HG02623 (cell line): ENCODE results near the gene TRMO.
A peak's percentile ranks its signal among the peaks of the same experiment; 100 is the strongest.

Experiments
- ATAC-seq: cut with Tn5 transposase; IDR thresholded peaks from one replicate; pipeline ENCODE4 v1.9.1; 2021; ENCODE audit warnings: moderate library complexity; ENCODE audit not compliant: unreplicated experiment

TRMO gene

GRCh38 chr9:97940233-97940632 is 17.9 kb upstream of the TRMO start:
- no peak for ATAC-seq

DNA sequence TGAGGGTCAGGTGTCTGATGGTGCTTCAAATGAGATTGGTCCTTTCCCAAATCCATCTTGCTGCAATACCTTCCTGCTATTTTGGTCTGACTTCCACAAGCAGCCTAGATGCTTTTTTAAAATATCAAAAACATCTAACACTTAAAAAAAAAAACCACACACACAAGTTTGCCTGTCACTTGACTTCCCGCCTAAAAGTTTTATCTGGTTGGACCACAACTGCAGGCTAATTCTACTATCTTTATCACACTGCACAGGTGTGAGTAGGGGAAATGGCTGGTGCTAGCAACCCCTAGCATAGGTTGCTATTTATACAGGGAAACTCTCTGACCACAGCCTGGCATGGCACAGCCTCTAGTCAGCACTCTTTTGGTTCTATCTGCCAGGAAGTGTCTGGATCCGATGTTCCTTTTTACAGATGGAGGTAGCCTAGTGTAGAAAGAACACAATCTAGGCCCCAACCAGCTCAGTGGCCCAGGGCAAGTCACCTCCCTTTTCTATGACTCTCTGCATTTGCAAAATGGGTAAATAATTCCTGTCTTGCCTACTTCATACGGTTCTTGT is 15.9 kb upstream of the TRMO start, which contains the start of gene HEMGN:
HEMGN (minus strand) TSS at position 92 of the 564 bp plus-strand sequence; CDS start at position 56, 36 bp downstream.
- ATAC-seq = peak; percentile 47

DNA sequence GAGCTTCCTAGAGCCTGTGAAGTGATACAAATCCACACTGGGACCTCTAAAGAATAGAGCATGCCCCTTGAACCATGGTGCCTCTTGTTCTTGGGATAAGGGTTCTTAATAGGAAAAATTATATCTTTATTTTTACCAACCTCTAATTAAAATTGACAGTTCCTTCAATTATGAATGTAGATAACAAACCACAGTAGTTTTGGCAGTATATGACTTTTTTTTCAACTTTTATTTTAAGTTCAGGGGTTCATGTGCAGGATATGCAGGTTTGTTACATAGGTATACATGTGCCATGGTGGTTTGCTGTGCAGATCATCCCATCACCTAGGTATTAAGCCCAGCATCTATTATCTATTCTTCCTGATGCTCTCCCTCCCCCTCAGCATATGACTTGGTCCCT is 14.7 kb upstream of the TRMO start:
- no peak for ATAC-seq

DNA sequence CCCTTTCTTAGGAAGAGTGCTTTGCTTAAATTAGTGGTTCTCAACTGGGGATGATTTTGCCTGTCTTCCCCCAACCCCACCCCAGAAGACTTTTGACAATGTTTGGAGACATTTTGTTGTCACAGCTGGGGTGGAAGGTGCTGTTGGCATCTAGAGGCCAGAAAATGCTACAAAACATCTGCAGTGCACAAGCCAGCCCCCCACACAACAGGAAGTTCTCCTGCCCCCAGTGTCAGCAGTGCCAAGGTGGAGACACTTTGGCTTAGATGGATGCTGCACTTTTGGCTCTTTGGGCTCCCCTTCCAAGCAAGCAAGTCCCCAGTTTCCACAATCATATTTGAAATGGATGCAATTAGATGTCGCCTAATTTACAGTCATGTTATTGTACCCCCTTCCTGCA is 13.0 kb upstream of the TRMO start:
- no peak for ATAC-seq

GRCh38 chr9:97934321-97935115 is 12.2 kb upstream of the TRMO start:
- ATAC-seq = no peak

DNA sequence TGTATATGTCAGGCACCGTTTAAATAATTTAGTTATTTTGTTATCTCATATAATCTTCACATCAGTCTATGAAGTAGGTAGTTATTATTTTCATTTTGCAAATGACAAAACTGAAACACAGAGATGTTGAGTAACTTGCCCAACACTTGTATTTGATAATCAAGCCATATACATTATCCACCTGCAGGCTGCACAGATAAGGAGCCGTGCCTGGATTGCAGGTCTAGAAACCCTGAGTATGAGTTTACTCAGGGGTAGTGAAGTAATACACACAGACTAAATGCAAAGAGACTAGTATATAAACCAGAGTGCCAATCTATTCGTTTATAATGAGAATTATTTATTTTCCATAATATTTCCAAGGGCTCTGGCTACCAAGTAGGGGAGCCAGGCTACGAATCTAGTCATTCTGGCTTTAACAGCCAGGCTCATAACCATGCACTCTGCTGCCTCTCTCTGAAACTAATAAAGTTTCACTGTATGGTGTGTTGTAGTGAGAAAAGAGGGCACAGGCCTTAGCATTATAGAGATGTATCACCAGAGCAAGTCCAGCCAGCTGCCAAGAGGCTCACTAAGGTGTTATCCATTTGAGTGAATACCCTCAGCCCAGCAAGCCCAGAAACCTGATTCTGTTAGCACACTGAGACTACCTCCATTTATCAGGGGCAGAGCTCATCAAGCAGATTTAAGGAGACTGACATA is 11.1 kb upstream of the TRMO start:
- no peak for ATAC-seq

GRCh38 chr9:97930972-97931371 is 8.7 kb upstream of the TRMO start:
- no peak for ATAC-seq

DNA sequence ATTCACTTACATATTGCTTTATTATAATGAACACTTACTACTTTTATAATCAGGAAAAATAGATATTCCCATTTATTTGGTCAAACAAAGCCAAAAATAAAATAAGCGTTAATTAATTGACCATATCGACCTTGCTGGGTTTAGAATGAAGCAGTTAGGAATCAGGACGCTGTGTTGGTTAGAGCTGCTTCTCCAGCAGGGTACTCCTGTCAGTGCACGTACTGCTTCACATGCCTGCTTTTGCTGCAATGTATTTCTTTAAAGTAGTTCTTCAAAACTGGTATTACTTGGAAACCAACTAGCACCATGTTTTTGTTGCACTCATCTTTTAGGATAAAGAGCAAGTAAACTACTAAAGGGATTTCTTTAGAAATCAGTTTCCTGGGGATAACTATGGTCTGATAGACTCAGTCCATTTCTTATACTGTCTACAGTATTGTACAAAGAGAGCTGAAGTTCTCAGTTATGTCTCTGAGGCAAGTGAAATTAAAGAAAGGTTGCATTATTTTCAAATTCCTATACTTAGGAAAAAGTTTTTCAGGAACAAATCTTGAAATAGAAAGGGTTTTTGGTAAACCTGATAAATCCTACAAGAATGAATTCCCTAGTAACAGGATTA is 6.8 kb upstream of the TRMO start:
- no peak for ATAC-seq

DNA sequence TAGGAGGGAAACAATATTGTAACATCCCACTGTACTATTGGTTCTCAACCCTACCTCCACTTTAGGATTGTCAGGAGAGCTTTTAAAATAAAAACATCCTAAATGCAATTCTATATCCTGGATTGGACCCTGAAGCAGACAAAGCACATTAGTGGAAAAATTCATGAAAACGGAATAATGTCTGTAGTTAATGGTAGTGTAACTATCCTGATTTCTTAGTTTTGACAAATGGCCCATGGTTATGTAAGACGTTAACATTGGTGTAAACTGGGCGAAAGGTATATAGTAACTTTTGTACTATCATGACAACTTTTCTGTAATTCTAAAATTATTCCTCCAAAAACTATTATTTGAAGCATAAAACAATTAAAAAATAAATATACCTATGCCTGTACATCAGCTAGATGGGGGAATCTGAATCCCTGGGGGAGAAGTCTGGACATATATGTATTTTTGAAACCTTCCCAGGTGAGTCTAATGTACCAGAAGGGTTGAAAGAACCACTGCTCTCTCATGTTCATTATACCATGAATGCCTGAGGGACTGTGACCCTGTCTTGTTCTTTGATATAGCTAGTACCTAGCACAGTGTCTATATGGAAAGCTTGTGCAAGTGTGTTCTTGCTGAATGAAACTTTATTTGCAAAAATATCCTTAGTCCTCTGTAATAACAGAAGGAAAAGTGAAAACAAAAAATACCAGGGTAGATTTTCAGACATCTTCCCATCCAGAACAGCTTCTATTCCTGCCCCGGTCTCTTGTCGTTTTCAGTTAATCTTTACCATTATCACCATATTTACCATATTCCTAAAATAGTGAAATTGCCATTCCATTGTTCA is 3.4 kb upstream of the TRMO start:
- no peak for ATAC-seq

GRCh38 chr9:97924386-97924785 is 2.1 kb upstream of the TRMO start:
- ATAC-seq = no peak

DNA sequence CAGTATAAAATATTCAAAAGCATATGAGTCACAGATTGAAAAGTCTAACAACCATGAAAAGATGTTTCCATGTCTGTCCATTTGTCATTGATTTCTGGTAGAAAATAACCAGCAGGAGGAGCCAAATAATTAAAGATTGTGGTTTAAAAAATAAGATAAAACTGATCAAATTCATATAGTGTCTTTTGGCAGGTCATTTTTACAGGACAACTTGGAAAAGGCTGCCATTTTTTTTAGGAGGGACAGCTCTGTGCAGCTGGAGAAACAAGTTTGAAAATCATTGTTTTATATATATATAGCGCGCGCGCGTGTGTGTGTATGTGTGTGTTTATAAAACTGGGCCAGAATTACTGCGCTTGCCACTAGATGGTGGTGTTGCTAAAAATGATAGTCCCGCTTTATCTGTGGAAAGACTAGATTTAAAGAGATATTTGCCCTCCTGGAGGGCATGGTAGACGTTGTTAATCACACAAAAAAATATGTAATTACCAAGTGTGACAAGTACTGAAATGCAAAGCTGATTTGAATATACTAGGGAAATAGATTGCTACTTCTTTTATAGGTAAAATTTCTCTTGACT is 1.3 kb upstream of the TRMO start:
- peak; percentile 26 for ATAC-seq

GRCh38 chr9:97919217-97919813 is 3.0 kb downstream of the TRMO start:
- no peak for ATAC-seq

DNA sequence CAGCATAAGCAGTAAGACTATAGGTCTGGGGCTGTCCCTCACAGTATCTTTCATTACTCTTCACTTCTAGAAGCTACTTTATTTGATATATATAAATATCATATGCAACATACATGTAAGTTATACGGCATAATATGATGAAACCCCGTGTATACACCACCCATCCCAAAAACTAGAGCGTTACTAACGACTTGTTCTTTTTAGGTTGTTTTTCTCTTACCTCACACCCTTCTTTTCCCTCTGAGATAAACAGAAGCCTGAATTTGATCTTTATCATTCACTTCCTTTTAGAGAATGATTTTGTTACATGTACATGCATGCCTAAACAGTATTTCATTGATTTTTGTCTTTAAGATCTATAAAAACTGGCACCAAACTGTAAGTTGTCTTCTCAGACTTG is 3.7 kb downstream of the TRMO start:
- ATAC-seq = no peak

GRCh38 chr9:97911970-97912369 is 10.3 kb downstream of the TRMO start:
- no peak for ATAC-seq

DNA sequence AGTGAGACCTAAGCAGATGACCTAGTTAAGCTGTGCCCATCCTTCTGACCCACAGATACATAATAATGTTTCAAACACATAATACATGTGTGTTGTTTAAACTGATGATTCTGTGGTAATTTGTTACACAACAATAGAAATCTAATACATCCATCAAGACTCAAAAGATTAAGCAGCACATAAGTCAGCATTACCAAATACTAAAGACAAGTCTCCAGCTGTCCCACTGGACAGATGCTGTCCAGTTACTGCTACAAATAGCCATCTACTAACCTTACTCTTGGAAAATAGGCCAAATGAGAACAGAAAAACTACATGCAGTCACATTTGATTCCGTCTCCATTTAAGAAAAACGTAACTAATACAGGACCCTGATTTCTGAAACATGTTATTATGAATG is 10.8 kb downstream of the TRMO start:
- no peak for ATAC-seq

DNA sequence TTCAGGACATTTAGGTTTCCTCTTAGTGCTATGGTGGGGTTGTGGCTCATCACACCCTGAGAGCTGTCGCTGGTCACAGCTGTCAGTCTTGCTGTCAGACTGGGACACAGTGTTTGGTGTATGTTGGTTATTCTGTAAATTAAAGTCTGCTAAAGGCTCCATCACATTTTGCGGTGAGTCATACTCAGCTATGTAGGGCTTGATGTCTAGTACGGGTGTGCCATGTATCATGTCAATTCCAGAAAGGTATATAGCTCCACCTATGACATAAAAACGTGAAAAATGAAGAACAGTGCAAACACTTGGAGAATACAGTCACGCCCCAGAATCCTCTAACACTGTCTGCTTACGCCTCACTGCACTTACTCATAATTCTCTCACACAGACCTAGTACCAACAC is 11.9 kb downstream of the TRMO start:
- no peak for ATAC-seq

GRCh38 chr9:97908705-97909104 is 13.6 kb downstream of the TRMO start:
- ATAC-seq = no peak

DNA sequence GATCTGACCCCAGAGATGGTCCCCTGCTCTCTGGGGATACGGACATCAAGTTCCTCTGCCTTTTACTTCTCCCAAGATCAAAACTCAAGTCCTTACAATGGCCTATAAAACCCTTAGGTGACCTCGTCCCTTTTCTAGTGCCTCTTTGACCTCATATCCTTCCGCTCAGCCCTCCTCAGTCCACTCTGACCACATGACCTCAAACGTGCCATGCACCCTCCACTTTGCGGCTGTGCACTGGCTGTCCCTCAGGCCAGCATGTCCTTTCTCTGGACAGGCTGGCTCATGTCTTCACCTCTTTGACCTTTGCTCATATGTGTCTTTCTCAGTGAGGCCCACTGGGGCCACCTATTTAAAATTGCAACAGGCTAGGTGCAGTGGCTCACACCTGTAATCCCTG is 14.7 kb downstream of the TRMO start:
- no peak for ATAC-seq

GRCh38 chr9:97907046-97907445 is 15.3 kb downstream of the TRMO start:
- no peak for ATAC-seq

DNA sequence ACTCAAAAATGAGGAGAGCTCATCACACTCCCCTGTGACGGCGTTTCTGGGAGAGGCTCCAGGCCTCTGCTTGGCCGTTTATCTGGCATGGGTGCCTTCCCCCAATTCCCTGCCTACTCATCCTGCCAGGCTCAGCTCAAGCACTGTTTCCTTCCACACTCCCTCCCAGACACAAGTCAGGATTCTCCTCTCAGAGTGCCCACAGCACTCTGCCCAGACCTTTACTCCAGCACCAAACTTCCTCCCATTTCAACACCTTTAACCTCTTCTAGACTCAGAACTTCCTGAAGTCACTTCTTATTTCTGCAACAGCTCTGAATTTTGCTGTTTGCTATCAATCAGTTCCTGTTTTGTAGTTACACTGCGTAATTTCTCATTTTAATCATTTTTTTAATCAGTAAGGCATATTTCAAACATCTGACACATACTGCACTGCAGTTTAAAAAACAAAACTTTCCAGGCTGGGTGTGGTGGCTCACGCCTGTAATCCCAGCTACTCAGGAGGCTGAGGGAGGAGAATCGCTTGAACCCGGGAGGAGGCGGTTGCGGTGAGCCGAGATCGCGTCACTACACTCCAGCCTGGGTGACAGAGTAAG is 16.0 kb downstream of the TRMO start:
- no peak for ATAC-seq
